ENCODE measurements around the gene TXN2. TPM values are rescaled to one million over a fixed set of nuclear protein-coding genes. Genes with fewer than 3 reads are reported as not detected.

Gene TXN2, protein sequence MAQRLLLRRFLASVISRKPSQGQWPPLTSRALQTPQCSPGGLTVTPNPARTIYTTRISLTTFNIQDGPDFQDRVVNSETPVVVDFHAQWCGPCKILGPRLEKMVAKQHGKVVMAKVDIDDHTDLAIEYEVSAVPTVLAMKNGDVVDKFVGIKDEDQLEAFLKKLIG
- total RNA-seq: 20.5 and 25.3 TPM in 2 replicates
- polyA plus RNA-seq: 118 and 164 TPM in 2 replicates
- 82.3 and 118 TPM in 2 replicates for polyA plus RNA-seq (2012)
- 75.3 and 223 TPM in 2 replicates for polyA minus RNA-seq (ENCODE audit: low replicate concordance)

DNA sequence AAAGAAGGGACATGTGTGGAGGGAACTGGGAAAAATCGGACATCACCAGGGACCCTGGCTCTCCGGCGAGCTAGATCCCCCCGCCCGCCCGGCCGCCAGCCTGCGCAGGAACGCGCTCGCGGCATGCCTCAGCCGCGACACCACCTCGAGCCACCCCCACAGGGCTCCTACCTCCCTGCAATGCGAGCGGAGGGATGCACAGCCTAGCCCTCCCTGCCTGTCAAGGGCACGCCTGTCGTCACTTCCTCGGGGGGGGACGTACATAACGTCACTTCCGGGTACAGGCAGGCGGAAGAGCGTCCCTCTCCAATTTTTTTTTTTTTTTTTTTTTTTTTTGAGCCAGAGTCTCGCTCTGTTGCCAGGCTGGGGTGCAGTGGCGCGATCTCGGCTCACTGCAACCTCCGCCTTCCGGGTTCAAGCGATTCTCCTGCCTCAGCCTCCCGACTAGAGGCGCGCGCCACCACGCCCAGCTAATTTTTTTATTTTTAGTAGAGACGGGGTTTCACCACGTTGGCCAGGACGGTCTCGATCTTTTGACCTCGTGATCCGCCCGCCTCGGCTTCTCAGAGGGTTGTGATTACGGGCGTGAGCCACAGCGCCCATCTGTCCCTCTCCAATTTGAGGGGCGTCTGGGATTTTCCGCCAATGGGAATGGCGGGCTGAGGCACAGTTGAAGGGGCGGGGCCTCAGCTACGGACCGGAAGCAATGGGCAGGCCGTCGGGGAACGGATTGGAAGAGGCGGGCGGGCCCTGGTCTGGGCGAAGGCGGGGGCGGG is at the start of gene TXN2:
TSS of gene TXN2 (minus strand) at position 248 of the 776 bp plus-strand sequence. CDS start 803 bp downstream, outside the sequence.
- TF ChIP-seq, protein P1, sequence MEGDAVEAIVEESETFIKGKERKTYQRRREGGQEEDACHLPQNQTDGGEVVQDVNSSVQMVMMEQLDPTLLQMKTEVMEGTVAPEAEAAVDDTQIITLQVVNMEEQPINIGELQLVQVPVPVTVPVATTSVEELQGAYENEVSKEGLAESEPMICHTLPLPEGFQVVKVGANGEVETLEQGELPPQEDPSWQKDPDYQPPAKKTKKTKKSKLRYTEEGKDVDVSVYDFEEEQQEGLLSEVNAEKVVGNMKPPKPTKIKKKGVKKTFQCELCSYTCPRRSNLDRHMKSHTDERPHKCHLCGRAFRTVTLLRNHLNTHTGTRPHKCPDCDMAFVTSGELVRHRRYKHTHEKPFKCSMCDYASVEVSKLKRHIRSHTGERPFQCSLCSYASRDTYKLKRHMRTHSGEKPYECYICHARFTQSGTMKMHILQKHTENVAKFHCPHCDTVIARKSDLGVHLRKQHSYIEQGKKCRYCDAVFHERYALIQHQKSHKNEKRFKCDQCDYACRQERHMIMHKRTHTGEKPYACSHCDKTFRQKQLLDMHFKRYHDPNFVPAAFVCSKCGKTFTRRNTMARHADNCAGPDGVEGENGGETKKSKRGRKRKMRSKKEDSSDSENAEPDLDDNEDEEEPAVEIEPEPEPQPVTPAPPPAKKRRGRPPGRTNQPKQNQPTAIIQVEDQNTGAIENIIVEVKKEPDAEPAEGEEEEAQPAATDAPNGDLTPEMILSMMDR (conservative IDR thresholded peaks at IDR 0.05 in 1 of 2, IDR thresholded peaks at IDR 0.05 in 1 of 2; ENCODE audit: low read depth in 1 of 2, low read length in 2 of 2): no peak
- no peak for TF ChIP-seq EZH2 (IDR thresholded peaks at IDR 0.05; ENCODE audit: low read length, missing control alignments)

DNA sequence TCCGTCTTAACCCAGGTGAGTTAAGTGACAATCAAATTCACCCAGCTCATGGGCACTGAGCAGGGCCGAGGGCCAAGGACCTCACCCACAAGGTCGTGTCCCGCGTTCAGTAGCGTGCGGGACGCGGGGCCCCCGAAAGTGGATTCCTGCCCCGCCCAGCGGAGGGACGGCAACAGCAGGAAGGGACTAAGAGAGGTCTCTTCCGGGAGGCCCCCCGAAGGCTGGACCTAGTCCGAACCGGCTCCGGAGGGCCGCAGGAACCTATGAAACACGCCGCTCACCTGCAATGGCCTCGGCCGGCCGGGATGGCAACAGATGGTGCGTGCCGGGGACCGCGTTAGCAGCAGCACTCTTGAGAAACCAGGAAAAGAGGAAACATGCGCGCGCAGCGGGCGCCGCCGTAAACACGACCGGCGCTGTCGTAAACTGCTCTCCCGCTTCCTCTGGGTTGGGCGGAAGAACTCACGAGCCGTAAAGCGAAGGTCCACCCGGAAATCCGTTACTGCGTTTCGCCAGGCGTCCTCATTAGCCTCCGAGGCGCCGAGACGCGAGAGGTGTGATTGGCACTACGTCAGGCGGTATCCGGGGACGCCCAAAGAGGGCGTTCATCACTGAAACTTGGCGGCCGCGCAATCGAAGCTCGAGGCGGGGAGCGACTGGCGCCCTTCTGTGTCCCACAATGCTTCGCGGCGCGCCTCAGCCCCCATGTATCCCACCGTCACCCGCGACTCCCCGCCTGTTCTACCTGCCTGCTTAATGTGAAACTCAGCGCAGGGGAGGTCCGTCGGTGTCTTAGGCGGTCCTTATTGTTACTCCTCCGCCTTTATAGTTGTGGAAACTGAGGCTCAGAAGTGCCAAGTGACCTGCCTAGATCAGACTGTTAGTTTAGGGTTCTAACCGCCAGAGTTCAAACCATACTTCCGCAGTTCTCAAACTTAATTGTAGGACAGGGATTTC is 47.6 kb upstream of the TXN2 start, which contains the start of gene EIF3D:
TSS of gene EIF3D (minus strand) at position 372 of the 957 bp plus-strand sequence. CDS start 3,045 bp downstream, outside the sequence.
- Histone ChIP-seq H3K79me2 (ENCODE audit: control insufficient read depth, insufficient read depth, low read length) (peaks cover 29% of the 10 kb centered on the region), H3K9me3 (ENCODE audit: control insufficient read depth, insufficient read depth, low read depth, low read length) (no peaks in the 10 kb centered on the region), H3K36me3 (ENCODE audit: control insufficient read depth, insufficient read depth, low read length) (peaks cover 9% of the 10 kb centered on the region), H3K4me1 (ENCODE audit: control insufficient read depth, extremely low read depth, insufficient read depth, low read length) (peaks cover 3% of the 10 kb centered on the region), H4K20me1 (ENCODE audit: control insufficient read depth, extremely low read depth, insufficient read depth, low read length) (no peaks in the 10 kb centered on the region), H2AFZ (ENCODE audit: low read length) (peak within 1 kb of the TSS; percentile 85), H3K4me2 (ENCODE audit: extremely low read depth, insufficient read depth, low read length) (peak within 1 kb of the TSS; percentile 87), H3K27me3 (ENCODE audit: control insufficient read depth, insufficient read depth, low read length) (no peaks in the 10 kb centered on the region), H3K27ac (ENCODE audit: insufficient read depth, low read length) (peak within 1 kb of the TSS; percentile 94), H3K9ac (ENCODE audit: insufficient read depth, low read length) (peak within 1 kb of the TSS; percentile 93), H3K4me3 (replicated peaks in 1 of 4; ENCODE audit: control extremely low read depth in 1 of 4, insufficient read depth in 1 of 4, low read depth in 3 of 4, low read length in 4 of 4) (peak within 1 kb of the TSS; percentile 94 to 100 (median 98))
- TF ChIP-seq, protein P1 (conservative IDR thresholded peaks at IDR 0.05 in 1 of 2, IDR thresholded peaks at IDR 0.05 in 1 of 2; ENCODE audit: low read depth in 1 of 2, low read length in 2 of 2): no peak
- no peak for TF ChIP-seq EZH2 (IDR thresholded peaks at IDR 0.05; ENCODE audit: low read length, missing control alignments)
- peak; percentile 99 to 100 for DNase-seq (ENCODE audit: low read depth in 2 of 2)

More for the DNA sequence above, at the start of gene TXN2:
- Histone ChIP-seq H2AFZ (ENCODE audit: low read length) (peak within 1 kb of the TSS; percentile 96), H3K79me2 (ENCODE audit: control insufficient read depth, insufficient read depth, low read length) (peaks cover 12% of the 10 kb centered on the region), H3K27ac (ENCODE audit: insufficient read depth, low read length) (peak within 1 kb of the TSS; percentile 99), H3K4me3 (replicated peaks in 1 of 4; ENCODE audit: control extremely low read depth in 1 of 4, insufficient read depth in 1 of 4, low read depth in 3 of 4, low read length in 4 of 4) (peak within 1 kb of the TSS; percentile 90 to 99 (median 96)), H3K4me1 (ENCODE audit: control insufficient read depth, extremely low read depth, insufficient read depth, low read length) (peaks cover 7% of the 10 kb centered on the region), H4K20me1 (ENCODE audit: control insufficient read depth, extremely low read depth, insufficient read depth, low read length) (no peaks in the 10 kb centered on the region), H3K36me3 (ENCODE audit: control insufficient read depth, insufficient read depth, low read length) (peaks cover 9% of the 10 kb centered on the region), H3K9ac (ENCODE audit: insufficient read depth, low read length) (peak within 1 kb of the TSS; percentile 97), H3K9me3 (ENCODE audit: control insufficient read depth, insufficient read depth, low read depth, low read length) (no peaks in the 10 kb centered on the region), H3K4me2 (ENCODE audit: extremely low read depth, insufficient read depth, low read length) (peak within 1 kb of the TSS; percentile 84), H3K27me3 (ENCODE audit: control insufficient read depth, insufficient read depth, low read length) (no peaks in the 10 kb centered on the region)
- DNase-seq (ENCODE audit: low read depth in 2 of 2): peak; percentile 95 to 97

All from fibroblast of lung (primary cell).